Measurements from ENCODE around the gene BDH1. TPM values are rescaled to one million over a fixed set of nuclear protein-coding genes. Genes with fewer than 3 reads are reported as not detected.

Gene BDH1
- total and polyA plus RNA-seq, 2 of the 13 experiments (the other 11 are each of a cell fraction or from before 2014, with no cell fraction given), result 21.2 to 71.9 TPM

DNA sequence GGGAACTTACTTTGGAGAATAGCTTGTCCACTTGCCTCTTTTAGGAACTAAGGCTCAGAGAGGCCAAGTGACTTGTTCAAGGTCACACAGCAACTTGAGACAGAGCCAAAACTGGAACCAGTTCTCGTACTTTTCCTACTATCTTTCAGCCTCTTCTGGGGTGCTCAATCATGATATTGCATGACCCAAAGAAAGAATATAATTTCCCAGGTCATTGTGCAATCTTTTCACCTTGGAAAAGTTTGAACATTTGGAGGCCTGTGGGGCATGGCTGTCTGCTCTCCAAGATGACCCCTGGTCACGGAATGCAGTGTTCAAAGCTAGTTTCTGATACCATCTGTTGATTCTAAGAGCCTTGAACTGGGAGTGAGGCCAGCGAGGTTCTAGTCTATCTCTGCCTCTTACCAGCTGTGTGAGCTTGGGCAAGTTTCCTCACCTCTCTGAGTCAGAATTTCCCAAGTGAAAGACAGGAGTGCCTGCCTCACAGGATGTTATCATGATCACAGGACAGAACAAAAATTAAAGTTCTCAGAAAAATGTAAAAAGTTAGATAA lies 89.7 kb downstream of the BDH1 start (continued):
- TF ChIP-seq, protein P1, sequence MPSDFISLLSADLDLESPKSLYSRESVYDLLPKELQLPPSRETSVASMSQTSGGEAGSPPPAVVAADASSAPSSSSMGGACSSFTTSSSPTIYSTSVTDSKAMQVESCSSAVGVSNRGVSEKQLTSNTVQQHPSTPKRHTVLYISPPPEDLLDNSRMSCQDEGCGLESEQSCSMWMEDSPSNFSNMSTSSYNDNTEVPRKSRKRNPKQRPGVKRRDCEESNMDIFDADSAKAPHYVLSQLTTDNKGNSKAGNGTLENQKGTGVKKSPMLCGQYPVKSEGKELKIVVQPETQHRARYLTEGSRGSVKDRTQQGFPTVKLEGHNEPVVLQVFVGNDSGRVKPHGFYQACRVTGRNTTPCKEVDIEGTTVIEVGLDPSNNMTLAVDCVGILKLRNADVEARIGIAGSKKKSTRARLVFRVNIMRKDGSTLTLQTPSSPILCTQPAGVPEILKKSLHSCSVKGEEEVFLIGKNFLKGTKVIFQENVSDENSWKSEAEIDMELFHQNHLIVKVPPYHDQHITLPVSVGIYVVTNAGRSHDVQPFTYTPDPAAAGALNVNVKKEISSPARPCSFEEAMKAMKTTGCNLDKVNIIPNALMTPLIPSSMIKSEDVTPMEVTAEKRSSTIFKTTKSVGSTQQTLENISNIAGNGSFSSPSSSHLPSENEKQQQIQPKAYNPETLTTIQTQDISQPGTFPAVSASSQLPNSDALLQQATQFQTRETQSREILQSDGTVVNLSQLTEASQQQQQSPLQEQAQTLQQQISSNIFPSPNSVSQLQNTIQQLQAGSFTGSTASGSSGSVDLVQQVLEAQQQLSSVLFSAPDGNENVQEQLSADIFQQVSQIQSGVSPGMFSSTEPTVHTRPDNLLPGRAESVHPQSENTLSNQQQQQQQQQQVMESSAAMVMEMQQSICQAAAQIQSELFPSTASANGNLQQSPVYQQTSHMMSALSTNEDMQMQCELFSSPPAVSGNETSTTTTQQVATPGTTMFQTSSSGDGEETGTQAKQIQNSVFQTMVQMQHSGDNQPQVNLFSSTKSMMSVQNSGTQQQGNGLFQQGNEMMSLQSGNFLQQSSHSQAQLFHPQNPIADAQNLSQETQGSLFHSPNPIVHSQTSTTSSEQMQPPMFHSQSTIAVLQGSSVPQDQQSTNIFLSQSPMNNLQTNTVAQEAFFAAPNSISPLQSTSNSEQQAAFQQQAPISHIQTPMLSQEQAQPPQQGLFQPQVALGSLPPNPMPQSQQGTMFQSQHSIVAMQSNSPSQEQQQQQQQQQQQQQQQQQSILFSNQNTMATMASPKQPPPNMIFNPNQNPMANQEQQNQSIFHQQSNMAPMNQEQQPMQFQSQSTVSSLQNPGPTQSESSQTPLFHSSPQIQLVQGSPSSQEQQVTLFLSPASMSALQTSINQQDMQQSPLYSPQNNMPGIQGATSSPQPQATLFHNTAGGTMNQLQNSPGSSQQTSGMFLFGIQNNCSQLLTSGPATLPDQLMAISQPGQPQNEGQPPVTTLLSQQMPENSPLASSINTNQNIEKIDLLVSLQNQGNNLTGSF (CRISPR knock-in tag; IDR thresholded peaks at IDR 0.05), result no peak
- TF ChIP-seq HMG20B (CRISPR knock-in tag; conservative IDR thresholded peaks at IDR 0.05) (peak; percentile 75; the same call in 1 of the 2 replicates), CREB3 (CRISPR knock-in tag; IDR thresholded peaks at IDR 0.05) (no peak), SMAD1 (CRISPR knock-in tag; IDR thresholded peaks at IDR 0.05; ENCODE audit: borderline replicate concordance, low read depth) (no peak), REST (IDR thresholded peaks at IDR 0.05; ENCODE audit: borderline replicate concordance in 1 of 2, low read depth in 1 of 2, low read length in 2 of 2) (peak in 1 of 2 experiments; percentile 45; a peak in 1 of 4 replicates), ZIK1 (CRISPR knock-in tag; IDR thresholded peaks at IDR 0.05; ENCODE audit: borderline replicate concordance, low read depth) (no peak), FOSL2 (CRISPR knock-in tag; IDR thresholded peaks at IDR 0.05) (peak; percentile 79), MED8 (CRISPR knock-in tag; IDR thresholded peaks at IDR 0.05; ENCODE audit: insufficient replicate concordance) (peak; percentile 60), ATF3 (CRISPR knock-in tag; IDR thresholded peaks at IDR 0.05) (peak; percentile 33; the same call in 1 of the 2 replicates), DPF2 (CRISPR knock-in tag; IDR thresholded peaks at IDR 0.05; ENCODE audit: borderline replicate concordance, low read depth) (peak; percentile 64; the same call in 1 of the 2 replicates), FOXA3 (CRISPR knock-in tag; IDR thresholded peaks at IDR 0.05) (peak; percentile 75; the same call in 1 of the 2 replicates), ZNF317 (CRISPR knock-in tag; IDR thresholded peaks at IDR 0.05) (0 out of 2 replicates have a peak, but pooled peaks have one; percentile 25), HNRNPL (IDR thresholded peaks at IDR 0.05; ENCODE audit: low read depth, low read length) (no peak), ZNF644 (CRISPR knock-in tag; IDR thresholded peaks at IDR 0.05; ENCODE audit: low read depth) (0 out of 2 replicates have a peak, but pooled peaks have one; percentile 12)
- TF ChIP-seq, protein P2, sequence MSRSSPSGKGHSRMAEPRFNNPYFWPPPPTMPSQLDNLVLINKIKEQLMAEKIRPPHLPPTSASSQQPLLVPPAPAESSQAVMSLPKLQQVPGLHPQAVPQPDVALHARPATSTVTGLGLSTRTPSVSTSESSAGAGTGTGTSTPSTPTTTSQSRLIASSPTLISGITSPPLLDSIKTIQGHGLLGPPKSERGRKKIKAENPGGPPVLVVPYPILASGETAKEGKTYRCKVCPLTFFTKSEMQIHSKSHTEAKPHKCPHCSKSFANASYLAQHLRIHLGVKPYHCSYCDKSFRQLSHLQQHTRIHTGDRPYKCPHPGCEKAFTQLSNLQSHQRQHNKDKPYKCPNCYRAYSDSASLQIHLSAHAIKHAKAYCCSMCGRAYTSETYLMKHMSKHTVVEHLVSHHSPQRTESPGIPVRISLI (CRISPR knock-in tag; IDR thresholded peaks at IDR 0.05; ENCODE audit: borderline replicate concordance), result peak; percentile 22; the same call in 1 of the 2 replicates
